Keratinocyte (primary cell): Measurements from ENCODE around the gene KIFC3. TPM values are rescaled to one million over a fixed set of nuclear protein-coding genes. Genes with fewer than 3 reads are reported as not detected.

Source experiments
- DNase-seq: peaks from one replicate; pipeline ENCODE4 v3.0.0-alpha.2; 2011; ENCODE audit warnings: low read depth, missing footprints, low spot score
- FAIRE-seq: peaks from 2 replicates; lab custom pipeline; 2011; peaks lifted over from hg19 to GRCh38; lab: Jason Lieb, UNC
- H2AFZ ChIP-seq: 2 replicates; pipeline ENCODE4 v1.6.0; 2012; ENCODE audit warnings: low read length, control low read depth, inconsistent platforms; ENCODE audit not compliant: control insufficient read depth
- H3K27ac ChIP-seq: 2 replicates; pipeline ENCODE4 v1.5.1; 2011; ENCODE audit warnings: low read length; ENCODE audit not compliant: control insufficient read depth, insufficient read depth
- H3K27me3 ChIP-seq: 3 replicates; pipeline ENCODE4 v1.6.0; 2011; ENCODE audit warnings: low read length; ENCODE audit not compliant: control insufficient read depth, insufficient read depth; ENCODE audit errors: extremely low read depth
- H3K36me3 ChIP-seq, 2 experiments: 2 replicates in 1 of 2; 3 replicates in 1 of 2; pipeline ENCODE4 v1.5.1; 2011; ENCODE audit warnings: low read length in 2 of 2, mild to moderate bottlenecking in 1 of 2; ENCODE audit not compliant: control insufficient read depth in 2 of 2, insufficient read depth in 2 of 2; ENCODE audit errors: extremely low read depth in 1 of 2
- H3K4me1 ChIP-seq: 3 replicates; pipeline ENCODE4 v1.5.1; 2011; ENCODE audit warnings: low read length; ENCODE audit not compliant: control insufficient read depth, insufficient read depth; ENCODE audit errors: extremely low read depth
- H3K4me2 ChIP-seq: 3 replicates; pipeline ENCODE4 v1.6.0; 2011; ENCODE audit warnings: low read depth, low read length; ENCODE audit not compliant: control insufficient read depth, insufficient read depth; ENCODE audit errors: extremely low read depth
- H3K4me3 ChIP-seq, 3 experiments: fragments of 200-600 bp in 1 of 3; sonication (generic) in 1 of 3; 2 replicates in 2 of 3; 3 replicates in 1 of 3; pipeline ENCODE4 v1.5.1; 2011 to 2016; ENCODE audit warnings: low read length in 3 of 3, mild to moderate bottlenecking in 3 of 3, control low read depth in 2 of 3, inconsistent platforms in 1 of 3, low read depth in 1 of 3, mixed read lengths in 1 of 3, mixed run types in 1 of 3, moderate library complexity in 1 of 3; ENCODE audit not compliant: control insufficient read depth in 2 of 3, insufficient read depth in 2 of 3; ENCODE audit errors: extremely low read depth in 1 of 3
- H3K79me2 ChIP-seq: 2 replicates; pipeline ENCODE4 v1.6.0; 2012; ENCODE audit warnings: low read length; ENCODE audit not compliant: control insufficient read depth, insufficient read depth
- H3K9ac ChIP-seq: 3 replicates; pipeline ENCODE4 v1.6.0; 2011; ENCODE audit warnings: low read length; ENCODE audit not compliant: control insufficient read depth, insufficient read depth; ENCODE audit errors: extremely low read depth
- H3K9me1 ChIP-seq: 3 replicates; pipeline ENCODE4 v1.6.0; 2011; ENCODE audit warnings: low read length; ENCODE audit not compliant: control insufficient read depth, insufficient read depth; ENCODE audit errors: extremely low read depth
- H3K9me3 ChIP-seq: 2 replicates; pipeline ENCODE4 v1.5.1; 2012; ENCODE audit warnings: low read depth, low read length; ENCODE audit not compliant: control insufficient read depth
- H4K20me1 ChIP-seq: 3 replicates; pipeline ENCODE4 v1.6.0; 2011; ENCODE audit warnings: low read length; ENCODE audit not compliant: control insufficient read depth, insufficient read depth; ENCODE audit errors: extremely low read depth
- CTCF ChIP-seq, 3 experiments: IDR thresholded peaks in 1 of 3; conservative IDR thresholded peaks in 1 of 3; optimal IDR thresholded peaks in 1 of 3; 2 replicates in 2 of 3; 3 replicates in 1 of 3; pipeline versions ENCODE3 to v1.5.1; 2011; ENCODE audit warnings: low read length in 3 of 3, mild to moderate bottlenecking in 3 of 3, moderate library complexity in 2 of 3, control low read depth in 1 of 3, inconsistent platforms in 1 of 3; ENCODE audit not compliant: insufficient read depth in 2 of 3; ENCODE audit errors: extremely low read depth in 1 of 3
- EZH2 ChIP-seq: IDR thresholded peaks from one replicate; pipeline ENCODE4 v1.6.1; 2012; ENCODE audit warnings: inconsistent platforms, mild to moderate bottlenecking, low read length, moderate library complexity
- dilution Hi-C: fragments of 300-500 bp; cut with MboI; formaldehyde crosslinking; loops from one replicate; pipeline ENCODE4 v1.7.0; 2020; ENCODE audit warnings: low sequenced_read_pairs; ENCODE audit not compliant: extremely low pct_ligation_motif_present
- polyA plus RNA-seq, 5 experiments: library from polyadenylated mRNA; depleted of rRNA in 3 of 5; stranded (reverse) in 3 of 5; stranded (forward) in 1 of 5; unstranded in 1 of 5; fragments of >200 nt; gene quantifications; 1 replicate in 1 of 5; 2 replicates in 3 of 5; 3 replicates in 1 of 5; pipeline versions ENCODE4 v1.2.1 to v1.2.3, GENCODE V29; 2011 to 2012; ENCODE audit warnings: missing spikeins in 2 of 5, low read depth in 1 of 5, low replicate concordance in 1 of 5

KIFC3 gene
- polyA plus RNA-seq, 1 donor (not counting 4 experiments of a cell fraction or from before 2014, with no cell fraction given) = 22.7 TPM

- Histone ChIP-seq H3K4me1 (peaks cover 10% of the 10 kb centered on the region), H2AFZ (no peak overlapping the region), H3K4me2 (no peak overlapping the region), H3K9ac (no peak overlapping the region), H3K27me3 (no peaks in the 10 kb centered on the region), H3K36me3 (peaks cover 25 to 37% of the 10 kb centered on the region in 2 experiments), H3K9me3 (no peaks in the 10 kb centered on the region), H3K9me1 (no peaks in the 10 kb centered on the region), H3K27ac (no peak overlapping the region), H4K20me1 (no peaks in the 10 kb centered on the region), H3K79me2 (no peaks in the 10 kb centered on the region), H3K4me3 (no peak overlapping the region)
- dilution Hi-C loops = no loop called here
- no peak for DNase-seq
- TF ChIP-seq CTCF (optimal IDR thresholded peaks at IDR 0.05 in 1 of 3, IDR thresholded peaks at IDR 0.05 in 1 of 3, conservative IDR thresholded peaks at IDR 0.05 in 1 of 3; ENCODE audit: extremely low read depth in 1 of 3, insufficient read depth in 2 of 3, low read length in 3 of 3) = no peak
- no peak for TF ChIP-seq EZH2
- FAIRE-seq = no peak
These were observed 35.5 kb downstream of the KIFC3 start for GRCh38 chr16:57766714-57767348.

- dilution Hi-C loops = no loop called here
- Histone ChIP-seq H3K27me3 (no peaks in the 10 kb centered on the region), H4K20me1 (no peaks in the 10 kb centered on the region), H3K36me3 (peaks cover 23 to 47% of the 10 kb centered on the region in 2 experiments), H3K9ac (no peak overlapping the region), H3K4me1 (peaks cover 11% of the 10 kb centered on the region), H2AFZ (no peak overlapping the region), H3K79me2 (no peaks in the 10 kb centered on the region), H3K4me2 (no peak overlapping the region), H3K27ac (no peak overlapping the region), H3K9me3 (no peaks in the 10 kb centered on the region), H3K4me3 (no peak overlapping the region), H3K9me1 (no peaks in the 10 kb centered on the region)
- TF ChIP-seq EZH2 (no peak), CTCF (optimal IDR thresholded peaks at IDR 0.05 in 1 of 3, IDR thresholded peaks at IDR 0.05 in 1 of 3, conservative IDR thresholded peaks at IDR 0.05 in 1 of 3; ENCODE audit: extremely low read depth in 1 of 3, insufficient read depth in 2 of 3, low read length in 3 of 3) (no peak)
- no peak for DNase-seq
- FAIRE-seq = no peak
These were observed 37.0 kb downstream of the KIFC3 start for GRCh38 chr16:57765160-57765728.
